HG02798 (cell line): ENCODE data around the gene KIFBP.
"Not testable (repeated sequence)": the region's sequence is repeated elsewhere in the genome, so short reads cannot be mapped to it uniquely, and the experiment has no call there.

Source experiments
- ATAC-seq: cut with Tn5 transposase; IDR thresholded peaks from one replicate; pipeline ENCODE4 v1.9.1; 2021; ENCODE audit warnings: mild to moderate bottlenecking; ENCODE audit not compliant: unreplicated experiment, poor library complexity

Gene KIFBP, protein sequence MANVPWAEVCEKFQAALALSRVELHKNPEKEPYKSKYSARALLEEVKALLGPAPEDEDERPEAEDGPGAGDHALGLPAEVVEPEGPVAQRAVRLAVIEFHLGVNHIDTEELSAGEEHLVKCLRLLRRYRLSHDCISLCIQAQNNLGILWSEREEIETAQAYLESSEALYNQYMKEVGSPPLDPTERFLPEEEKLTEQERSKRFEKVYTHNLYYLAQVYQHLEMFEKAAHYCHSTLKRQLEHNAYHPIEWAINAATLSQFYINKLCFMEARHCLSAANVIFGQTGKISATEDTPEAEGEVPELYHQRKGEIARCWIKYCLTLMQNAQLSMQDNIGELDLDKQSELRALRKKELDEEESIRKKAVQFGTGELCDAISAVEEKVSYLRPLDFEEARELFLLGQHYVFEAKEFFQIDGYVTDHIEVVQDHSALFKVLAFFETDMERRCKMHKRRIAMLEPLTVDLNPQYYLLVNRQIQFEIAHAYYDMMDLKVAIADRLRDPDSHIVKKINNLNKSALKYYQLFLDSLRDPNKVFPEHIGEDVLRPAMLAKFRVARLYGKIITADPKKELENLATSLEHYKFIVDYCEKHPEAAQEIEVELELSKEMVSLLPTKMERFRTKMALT

DNA sequence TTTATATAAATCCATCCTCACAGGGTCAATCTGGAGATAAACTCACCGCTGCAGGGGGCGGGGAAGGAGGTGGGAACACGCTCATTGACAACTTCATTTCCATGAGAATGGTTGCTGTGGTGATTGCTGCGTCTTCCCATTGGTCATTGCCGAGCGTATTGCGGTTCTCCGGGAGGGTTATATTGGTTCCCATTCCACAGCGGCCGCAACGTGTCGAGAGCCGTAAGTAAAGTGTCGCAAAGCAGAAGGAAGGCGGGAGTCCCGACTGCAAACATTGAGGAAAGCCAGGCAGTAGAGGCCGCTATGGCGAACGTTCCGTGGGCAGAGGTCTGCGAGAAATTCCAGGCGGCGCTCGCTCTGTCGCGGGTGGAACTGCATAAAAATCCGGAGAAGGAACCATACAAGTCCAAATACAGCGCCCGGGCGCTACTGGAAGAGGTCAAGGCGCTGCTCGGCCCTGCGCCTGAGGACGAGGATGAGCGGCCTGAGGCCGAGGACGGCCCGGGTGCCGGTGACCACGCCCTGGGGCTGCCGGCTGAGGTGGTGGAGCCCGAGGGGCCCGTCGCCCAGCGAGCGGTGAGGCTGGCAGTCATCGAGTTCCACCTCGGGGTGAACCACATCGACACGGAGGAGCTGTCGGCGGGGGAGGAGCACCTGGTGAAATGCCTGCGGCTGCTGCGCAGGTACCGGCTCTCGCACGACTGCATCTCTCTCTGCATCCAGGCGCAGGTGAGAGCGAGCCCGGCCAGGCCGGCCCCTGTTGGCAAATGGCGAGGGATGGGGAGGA is at the start of gene KIFBP:
TSS of gene KIFBP (plus strand) at position 274 of the 787 bp plus-strand sequence. CDS start at position 304, 30 bp downstream.
- ATAC-seq, result peak; percentile 86

DNA sequence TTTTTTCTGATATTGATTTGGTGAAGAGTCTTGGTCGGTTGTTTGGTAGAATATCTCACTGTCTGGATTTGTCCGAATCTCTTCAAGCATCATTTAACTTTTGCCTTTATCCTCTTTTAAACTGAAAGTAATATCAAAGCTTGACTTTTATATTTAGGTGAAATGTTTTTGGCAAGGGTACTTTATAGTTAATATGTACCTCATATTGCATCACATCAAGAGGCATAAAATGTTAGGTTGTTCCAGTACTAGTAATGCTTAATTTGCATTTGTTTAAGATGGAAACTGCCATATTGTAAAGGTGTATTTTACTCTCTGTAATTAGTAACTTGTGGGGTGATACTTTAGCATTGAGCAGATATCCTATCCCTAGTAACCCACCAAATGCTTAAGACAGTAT is 49.7 kb upstream of the KIFBP start:
- no peak for ATAC-seq

DNA sequence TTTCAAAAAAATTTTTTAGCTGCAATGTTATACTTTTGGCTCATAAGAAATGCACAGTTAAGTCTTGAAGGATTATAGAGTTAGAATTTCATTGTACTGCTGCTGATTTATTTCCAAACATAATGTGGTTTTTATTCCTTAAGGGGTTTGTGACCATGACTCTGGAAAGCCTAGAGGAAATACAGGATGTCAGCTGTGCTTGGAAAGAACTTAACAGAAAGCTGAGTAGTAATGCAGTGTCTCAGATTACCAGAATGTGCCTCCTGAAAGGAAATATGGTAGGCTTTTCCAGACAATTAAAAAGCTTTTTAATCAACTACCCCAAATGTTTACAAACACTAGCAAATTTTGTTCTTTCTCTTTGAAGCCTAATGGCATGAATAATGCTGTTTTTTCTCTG is 47.7 kb upstream of the KIFBP start:
- ATAC-seq, result not testable (repeated sequence)

DNA sequence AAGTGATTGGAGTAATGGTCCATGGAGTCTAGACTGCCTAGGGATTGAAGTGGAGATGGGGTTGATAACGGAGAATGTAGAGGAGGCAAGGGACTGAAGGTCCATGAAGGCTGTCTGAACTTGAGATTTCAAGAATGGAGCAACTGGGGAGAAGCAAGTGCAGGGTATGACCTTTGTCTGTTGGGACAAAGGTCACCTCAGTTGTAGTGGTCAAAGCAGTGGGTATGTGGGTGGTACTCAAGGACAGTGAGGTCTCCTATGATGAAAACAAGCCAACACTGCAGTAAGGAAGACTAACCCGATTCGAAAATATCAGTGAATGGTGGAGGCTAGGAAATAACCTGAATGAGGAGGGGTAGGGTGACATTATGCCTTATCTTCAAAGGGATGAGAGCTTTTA is 38.0 kb upstream of the KIFBP start:
- ATAC-seq, result no peak

DNA sequence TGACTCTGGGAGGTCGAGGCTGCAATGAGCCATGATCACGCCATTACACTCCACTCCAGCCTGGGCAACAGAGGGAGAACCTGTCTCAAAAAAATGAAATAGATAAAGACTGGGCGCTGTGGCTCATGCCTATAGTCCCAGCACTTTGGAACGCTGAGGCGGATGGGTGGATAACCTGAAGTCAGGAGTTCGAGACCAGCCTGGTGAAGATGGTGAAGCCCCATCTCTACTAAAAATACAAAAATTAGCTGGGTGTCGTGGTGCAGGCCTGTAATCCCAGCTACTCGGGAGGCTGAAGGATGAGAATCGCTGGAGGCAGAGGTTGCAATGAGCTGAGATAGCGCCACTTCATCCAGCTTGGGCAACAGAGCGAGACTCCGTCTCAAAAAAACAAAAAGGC is 33.7 kb upstream of the KIFBP start:
- ATAC-seq, result no peak

DNA sequence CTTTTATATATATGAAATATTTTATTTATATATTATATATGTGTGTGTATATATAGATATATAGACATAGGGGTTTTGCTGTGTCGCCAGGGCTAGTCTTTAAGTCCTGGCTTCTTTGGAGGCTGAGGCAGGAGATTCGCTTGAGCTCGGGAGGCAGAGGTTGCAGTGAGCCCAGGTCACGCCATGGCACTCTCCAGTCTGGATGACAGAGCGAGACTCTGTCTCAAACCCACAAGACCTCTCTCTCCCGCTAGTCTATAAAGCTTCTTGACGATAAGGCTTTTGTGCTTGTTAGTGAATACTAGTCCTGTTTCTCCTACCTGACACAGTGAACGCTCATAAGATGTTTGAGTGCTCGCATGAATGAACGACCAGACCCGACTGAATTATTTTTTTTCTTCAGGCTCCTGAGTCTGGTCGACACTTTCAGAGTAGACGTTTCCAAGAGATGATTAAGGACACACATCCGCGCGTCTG is 33.2 kb upstream of the KIFBP start:
- ATAC-seq, result peak; percentile 5

DNA sequence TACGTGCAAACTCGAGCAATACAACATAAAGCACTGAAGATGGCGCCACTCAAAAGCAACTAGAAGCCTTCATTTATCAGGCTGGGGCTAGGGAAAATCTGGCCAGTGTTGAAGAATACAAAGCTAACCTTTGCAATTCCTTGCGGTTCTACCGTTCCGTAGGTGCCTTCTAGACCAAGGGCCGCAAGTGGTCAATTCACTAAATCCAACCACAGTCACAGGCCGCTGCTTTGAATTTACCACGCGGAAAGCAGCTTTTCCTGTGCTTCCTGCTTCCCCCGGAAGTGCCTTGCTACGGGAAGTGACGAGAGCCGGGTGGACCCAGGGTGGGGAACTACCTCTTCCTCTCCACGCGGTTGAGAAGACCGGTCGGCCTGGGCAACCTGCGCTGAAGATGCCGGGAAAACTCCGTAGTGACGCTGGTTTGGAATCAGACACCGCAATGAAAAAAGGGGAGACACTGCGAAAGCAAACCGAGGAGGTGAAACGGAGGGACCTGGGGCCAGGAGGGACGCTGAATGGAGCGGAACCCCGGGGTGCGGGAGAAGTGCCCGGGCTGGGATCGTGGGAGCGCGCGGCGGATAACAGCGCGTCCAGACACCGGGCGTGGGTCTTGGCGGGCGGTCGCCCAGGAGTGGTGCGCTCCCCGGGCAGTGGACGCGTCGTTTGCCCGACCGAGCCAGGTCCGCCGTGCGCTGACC is 32.6 kb upstream of the KIFBP start, which contains the start of gene DDX21:
TSS of gene DDX21 (plus strand) at position 339 of the 701 bp plus-strand sequence. CDS start at position 395, 56 bp downstream.
- peak; percentile 91 for ATAC-seq

DNA sequence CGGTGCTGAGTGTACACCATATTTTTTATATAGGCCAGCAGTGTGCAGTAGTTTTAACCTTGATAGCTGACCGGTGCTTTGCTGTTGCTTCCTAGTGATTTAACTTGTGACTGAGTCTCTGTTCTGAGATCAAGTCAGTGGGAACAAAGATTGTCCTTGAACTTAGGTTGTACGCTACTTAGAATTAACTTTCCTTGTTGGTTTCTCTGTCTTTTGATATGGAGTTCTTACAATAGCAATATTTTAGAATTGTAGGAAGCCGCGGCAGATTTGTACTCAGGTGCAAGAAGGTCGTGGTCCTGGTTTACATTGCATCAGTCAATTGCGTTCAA is 31.4 kb upstream of the KIFBP start:
- no peak for ATAC-seq

DNA sequence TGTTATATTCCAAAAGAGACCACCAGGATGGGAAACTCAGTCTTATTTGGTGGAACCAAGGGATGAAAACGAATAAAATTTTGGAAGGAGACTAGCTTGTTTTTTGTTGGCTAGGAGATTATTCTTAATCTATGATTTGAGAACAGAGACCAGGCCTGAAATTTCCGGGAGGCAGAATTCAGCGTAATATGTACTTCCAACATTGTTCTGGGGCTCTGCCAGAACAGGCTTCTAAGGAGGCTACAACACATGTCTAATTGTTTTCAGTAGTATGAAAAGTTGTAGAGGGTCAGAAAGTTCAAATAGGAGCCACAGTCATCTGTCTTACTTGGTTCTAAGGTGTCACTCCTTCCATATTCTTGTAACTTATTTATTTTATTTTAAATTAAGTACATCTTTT is 30.9 kb upstream of the KIFBP start:
- ATAC-seq, result no peak

DNA sequence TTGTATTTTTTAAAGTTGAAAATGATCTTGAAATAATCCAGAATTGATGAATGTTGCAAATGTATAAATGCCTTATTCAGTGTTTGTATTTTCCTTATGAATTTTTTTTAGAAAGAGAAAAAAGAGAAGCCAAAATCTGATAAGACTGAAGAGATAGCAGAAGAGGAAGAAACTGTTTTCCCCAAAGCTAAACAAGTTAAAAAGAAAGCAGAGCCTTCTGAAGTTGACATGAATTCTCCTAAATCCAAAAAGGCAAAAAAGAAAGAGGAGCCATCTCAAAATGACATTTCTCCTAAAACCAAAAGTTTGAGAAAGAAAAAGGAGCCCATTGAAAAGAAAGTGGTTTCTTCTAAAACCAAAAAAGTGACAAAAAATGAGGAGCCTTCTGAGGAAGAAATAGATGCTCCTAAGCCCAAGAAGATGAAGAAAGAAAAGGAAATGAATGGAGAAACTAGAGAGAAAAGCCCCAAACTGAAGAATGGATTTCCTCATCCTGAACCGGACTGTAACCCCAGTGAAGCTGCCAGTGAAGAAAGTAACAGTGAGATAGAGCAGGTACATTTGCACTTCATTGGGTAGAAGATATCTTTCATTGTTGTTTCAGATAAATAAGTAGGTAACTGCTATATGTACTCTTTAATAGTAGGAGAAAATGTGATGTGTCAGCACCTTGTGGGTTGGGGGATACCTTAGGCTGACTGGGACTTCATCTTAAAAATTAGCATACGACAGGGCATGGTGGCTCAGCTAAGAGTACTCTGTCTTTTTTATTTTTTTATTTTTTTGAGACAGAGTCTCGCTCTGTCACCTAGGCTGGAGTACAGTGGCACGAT is 28.7 kb upstream of the KIFBP start:
- ATAC-seq, result no peak

DNA sequence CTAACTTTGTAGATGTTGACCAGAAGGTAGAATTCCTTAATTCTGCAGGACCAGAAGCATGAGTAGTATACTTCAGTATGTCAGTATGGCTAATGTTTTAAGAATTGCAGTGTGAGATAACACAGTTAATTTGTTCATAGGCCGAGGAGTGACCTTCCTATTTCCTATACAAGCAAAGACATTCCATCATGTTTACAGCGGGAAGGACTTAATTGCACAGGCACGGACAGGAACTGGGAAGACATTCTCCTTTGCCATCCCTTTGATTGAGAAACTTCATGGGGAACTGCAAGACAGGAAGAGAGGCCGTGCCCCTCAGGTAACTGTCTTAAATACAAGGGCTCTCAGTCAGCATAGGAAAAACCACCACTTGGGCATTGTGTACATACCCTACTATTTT is 25.5 kb upstream of the KIFBP start:
- no peak for ATAC-seq

DNA sequence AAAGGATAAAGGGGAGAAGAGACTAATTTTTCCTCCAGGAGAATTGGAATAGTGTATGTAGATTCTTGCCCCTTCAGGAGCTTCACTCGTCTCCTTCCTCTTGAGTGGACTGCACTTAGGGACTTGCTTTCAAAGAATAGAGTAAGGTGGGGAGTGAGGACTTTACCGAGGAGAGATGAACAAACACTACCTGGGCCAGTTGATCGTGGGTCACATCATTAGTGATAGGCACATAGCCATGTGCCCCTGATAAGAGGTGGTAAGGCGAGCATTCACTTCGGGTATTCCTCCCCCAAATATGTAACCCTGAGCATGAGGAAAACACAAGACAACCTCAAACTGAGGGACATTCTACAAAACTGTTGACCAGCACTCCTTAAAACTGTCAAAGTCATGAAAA is 14.6 kb upstream of the KIFBP start:
- ATAC-seq, result no peak

DNA sequence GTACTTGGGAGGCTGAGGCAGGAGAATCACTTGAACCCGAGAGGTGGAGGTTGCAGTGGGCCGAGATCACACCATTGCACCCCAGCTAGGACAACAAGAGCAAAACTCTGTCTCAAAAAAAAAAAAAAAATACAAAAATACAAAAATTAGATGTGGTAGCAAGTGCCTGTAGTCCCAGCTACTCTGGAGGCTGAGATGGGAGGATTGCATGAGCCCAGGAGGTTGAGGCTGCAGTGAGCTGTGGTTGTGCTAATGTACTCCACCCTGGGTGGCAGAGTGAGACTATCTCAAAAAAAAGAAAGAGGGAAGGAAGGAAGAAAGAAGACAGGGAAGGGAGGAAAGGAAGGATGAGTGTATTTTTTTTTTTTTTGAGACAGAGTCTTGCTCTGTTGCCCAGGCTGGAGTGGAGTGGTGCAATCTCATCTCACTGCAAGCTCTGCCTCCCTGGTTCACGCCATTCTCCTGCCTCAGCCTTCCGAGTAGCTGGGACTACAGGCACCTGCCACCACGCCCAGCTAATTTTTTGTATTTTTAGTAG is 12.6 kb upstream of the KIFBP start:
- not testable (repeated sequence) for ATAC-seq

DNA sequence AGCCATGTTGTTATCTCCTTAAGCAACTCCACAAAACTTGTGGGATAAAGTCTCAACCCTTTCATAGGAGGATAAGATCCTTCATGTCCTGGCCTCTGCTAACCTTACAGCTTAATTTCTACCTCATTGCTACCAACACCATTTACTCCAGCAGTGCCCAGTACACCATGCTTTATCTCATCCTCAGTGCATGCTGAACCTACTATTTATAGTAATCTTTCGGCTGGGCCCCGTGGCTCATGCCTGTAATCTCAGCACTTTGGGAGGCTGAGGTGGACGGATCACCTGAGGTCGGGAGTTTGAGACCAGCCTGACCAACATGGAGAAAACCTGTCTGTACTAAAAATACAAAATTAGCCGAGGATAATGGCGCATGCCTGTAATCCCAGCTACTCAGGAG is 8.9 kb upstream of the KIFBP start:
- ATAC-seq, result not testable (repeated sequence)

DNA sequence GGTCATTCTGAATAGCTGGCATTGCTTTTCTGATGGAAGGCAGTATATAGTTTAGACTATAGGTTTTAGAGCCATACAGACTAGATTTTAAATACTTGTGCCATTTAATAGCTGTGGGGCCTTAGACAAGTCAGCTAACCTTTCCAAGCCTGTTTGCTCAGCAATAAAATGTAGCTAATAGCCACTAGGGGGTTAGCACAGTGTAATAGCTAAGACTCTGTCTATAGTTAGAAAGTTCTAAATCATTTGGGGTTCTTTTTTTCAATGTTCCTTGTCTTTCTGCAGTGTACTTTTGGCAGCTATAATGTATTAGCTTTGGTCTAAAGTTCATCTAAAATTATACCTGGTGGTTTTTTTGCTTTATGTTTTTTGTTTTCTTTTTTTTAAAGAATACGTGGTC is 7.5 kb upstream of the KIFBP start:
- ATAC-seq, result no peak

DNA sequence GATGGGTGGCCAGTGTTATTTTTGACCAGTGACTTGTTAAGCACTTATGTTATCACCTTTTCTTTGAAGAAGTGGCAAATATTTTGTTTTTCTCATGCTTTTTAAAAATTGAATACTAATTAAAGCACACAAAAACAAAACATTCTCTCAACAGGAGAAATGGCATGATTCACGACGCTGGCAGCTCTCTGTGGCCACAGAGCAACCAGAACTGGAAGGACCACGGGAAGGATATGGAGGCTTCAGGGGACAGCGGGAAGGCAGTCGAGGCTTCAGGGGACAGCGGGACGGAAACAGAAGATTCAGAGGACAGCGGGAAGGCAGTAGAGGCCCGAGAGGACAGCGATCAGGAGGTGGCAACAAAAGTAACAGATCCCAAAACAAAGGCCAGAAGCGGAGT is 6.2 kb upstream of the KIFBP start:
- no peak for ATAC-seq

DNA sequence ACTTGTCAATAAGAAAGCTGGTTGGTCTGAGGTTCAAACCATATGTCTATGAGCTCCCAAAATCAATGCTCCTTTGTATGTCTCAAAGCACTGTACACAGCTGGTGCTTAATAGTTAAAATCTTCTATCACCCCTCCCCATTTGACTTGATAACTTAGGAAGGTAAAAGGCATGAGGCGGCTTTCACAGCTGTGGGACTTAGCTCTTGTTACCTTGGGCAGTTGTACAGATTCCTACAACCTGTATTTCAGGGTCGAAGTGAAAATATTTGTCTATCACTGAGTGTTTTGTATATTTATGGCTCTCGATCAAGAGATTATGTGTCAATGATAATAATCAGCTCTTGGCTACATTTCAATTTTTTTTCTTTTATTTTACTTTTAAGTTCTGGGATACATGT is 992 bp upstream of the KIFBP start:
- no peak for ATAC-seq

DNA sequence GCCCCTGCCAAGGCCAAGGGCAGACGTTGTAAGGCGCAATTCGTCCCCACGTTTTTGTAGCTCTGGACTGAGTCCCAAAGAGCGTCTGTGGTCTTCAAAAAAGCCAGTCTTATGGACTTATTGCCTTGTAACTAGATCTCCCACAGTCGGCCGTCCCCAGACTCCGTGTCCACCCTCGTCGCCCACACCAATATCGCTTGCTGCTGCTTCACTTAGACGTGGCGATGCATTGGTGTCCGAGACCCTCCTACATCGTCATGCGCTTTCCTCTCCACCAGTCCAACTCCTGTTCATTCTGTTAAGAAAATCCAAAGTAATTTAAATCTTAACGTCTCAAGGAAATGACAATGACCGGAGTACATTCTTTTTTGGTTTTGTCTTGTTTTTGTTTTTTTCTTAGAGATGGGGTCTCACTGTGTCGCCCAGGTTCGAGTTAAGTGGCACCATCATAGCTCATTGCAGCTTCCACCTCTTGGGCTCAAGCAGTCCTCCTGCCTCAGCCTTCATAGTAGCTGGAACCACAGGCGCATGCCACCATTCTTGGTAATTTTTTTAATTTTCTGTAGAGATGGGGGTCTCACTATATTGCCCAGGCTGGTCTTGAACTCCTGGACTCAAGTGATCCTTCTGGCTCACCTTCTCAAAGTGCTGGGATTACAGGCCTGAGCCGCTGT is 851 bp downstream of the KIFBP start:
- ATAC-seq, result no peak
